NT2/D1 (cell line): ENCODE data around the gene ZNF808.
"Not testable (repeated sequence)": the region's sequence is repeated elsewhere in the genome, so short reads cannot be mapped to it uniquely, and the experiment has no call there.

Experiments
- SUZ12 ChIP-seq: IDR thresholded peaks from 2 replicates; pipeline ENCODE4 v1.6.1; 2011; ENCODE audit not compliant: insufficient read length, insufficient read depth; ENCODE audit errors: extremely low read depth
- YY1 ChIP-seq: IDR thresholded peaks from 2 replicates; pipeline ENCODE4 v1.6.1; 2011; ENCODE audit not compliant: insufficient read length, insufficient read depth

DNA sequence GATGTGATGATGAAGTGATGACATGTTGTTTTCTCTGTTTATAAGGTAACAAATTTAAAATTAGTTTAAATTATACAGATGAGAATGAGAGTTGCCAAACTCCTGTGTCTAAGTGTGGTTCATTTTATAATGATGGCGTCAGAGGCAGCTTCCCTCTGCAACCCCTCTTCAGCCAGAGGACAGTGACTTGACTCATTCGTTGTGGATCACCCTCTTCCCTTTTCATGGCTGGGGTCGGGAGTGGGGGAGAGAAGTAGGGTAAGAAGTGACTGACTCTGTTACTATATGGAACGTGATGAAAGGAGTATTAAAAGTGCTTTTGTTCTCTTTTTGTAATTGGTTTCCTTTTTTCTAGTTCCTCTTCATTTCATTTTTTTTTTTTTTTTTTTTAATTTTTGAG lies 11.3 kb downstream of the ZNF808 start:
- not testable (repeated sequence) for TF ChIP-seq YY1, SUZ12
